ENCODE measurements around the gene NOL4L. TPM values are rescaled to one million over a fixed set of nuclear protein-coding genes. Genes with fewer than 3 reads are reported as not detected.

Gene NOL4L
- total RNA-seq, 1 experiment from 2014 or later, result 31.7 TPM

- no CpG with 5 or more reads among the region's 18 CpGs for WGBS (ENCODE audit: extremely low coverage, insufficient read length, low lambda C conversion rate)
- peaks cover 21 to 44% of the 10 kb centered on the region in 2 experiments for H3K4me1 Mint-ChIP-seq
- H2BK5ac ChIP-seq (ENCODE audit: insufficient read length, low read length), result no peak overlapping the region
These were observed 40.9 kb upstream of the NOL4L start for GRCh38 chr20:32625996-32626395.

More at GRCh38 chr20:32625996-32626395, 40.9 kb upstream of the NOL4L start:
- Histone ChIP-seq H3K14ac (ENCODE audit: insufficient read depth, low read length) (no peak overlapping the region), H3K4ac (ENCODE audit: low read depth, low read length) (no peak overlapping the region), H2AFZ (ENCODE audit: low read length) (no peak overlapping the region), H2BK20ac (ENCODE audit: low read depth, low read length, poor library complexity, severe bottlenecking) (no peak overlapping the region), H3T11ph (ENCODE audit: low read length) (no peak overlapping the region), H4K8ac (replicated peaks; ENCODE audit: insufficient read length, low read depth, low read length) (no peak overlapping the region), H4K5ac (ENCODE audit: insufficient read length, low read depth, low read length) (no peak overlapping the region), H3K9ac (ENCODE audit: extremely low read depth, insufficient read length, low read length) (no peak overlapping the region), H3K9me3 (ENCODE audit: control insufficient read depth, low read depth, low read length) (no peaks in the 10 kb centered on the region), H3K23me2 (ENCODE audit: insufficient read length, low read depth, low read length, poor library complexity, severe bottlenecking) (no peaks in the 10 kb centered on the region), H3K4me2 (ENCODE audit: insufficient read depth, insufficient read length, low read length) (no peak overlapping the region), H2BK120ac (ENCODE audit: low read depth, low read length, poor library complexity, severe bottlenecking) (no peak overlapping the region), H4K91ac (ENCODE audit: insufficient read length, low read depth, low read length) (no peak overlapping the region), H3K23ac (ENCODE audit: insufficient read length, low read depth, low read length) (no peak overlapping the region), H2AK5ac (ENCODE audit: insufficient read length, low read length) (no peak overlapping the region), H3K4me1 (ENCODE audit: insufficient read depth, low read length) (no peaks in the 10 kb centered on the region), H2BK15ac (ENCODE audit: low read depth, low read length) (no peak overlapping the region), H2BK12ac (ENCODE audit: insufficient read length, low read depth, low read length) (no peak overlapping the region), H3K79me2 (ENCODE audit: insufficient read depth, low read length) (no peaks in the 10 kb centered on the region), H3K18ac (ENCODE audit: insufficient read length, low read depth, low read length) (no peak overlapping the region), H3K56ac (ENCODE audit: insufficient read length, low read depth, low read length) (no peak overlapping the region), H4K20me1 (ENCODE audit: control insufficient read depth, insufficient read depth, insufficient read length) (no peaks in the 10 kb centered on the region), H3K27ac (ENCODE audit: insufficient read length, low read depth, low read length) (no peak overlapping the region), H3K79me1 (ENCODE audit: insufficient read depth, low read depth, low read length, poor library complexity, severe bottlenecking) (no peaks in the 10 kb centered on the region), H3K27me3 (ENCODE audit: insufficient read depth, low read length) (no peaks in the 10 kb centered on the region)
- Mint-ChIP-seq H3K36me3 (ENCODE audit: insufficient read depth in 1 of 3, low read depth in 3 of 3) (no peaks in the 10 kb centered on the region; a peak in 1 of 7 replicates), H3K27ac (no peak overlapping the region), H3K9me3 (no peaks in the 10 kb centered on the region; a peak in 1 of 5 replicates), H3K27me3 (ENCODE audit: low read depth) (peaks cover 14% of the 10 kb centered on the region), H3K4me3 (no peak overlapping the region)
- no peak for TF ChIP-seq CTCF (conservative IDR thresholded peaks at IDR 0.05)
- DNase-seq, result no peak
